HG03575 (cell line): Measurements from ENCODE around the gene GHRL.

Source experiments
- ATAC-seq: cut with Tn5 transposase; IDR thresholded peaks from one replicate; pipeline ENCODE4 v1.9.1; 2021; ENCODE audit not compliant: unreplicated experiment, insufficient number of reproducible peaks, low FRiP score; ENCODE audit errors: extremely low read depth

GHRL gene

GRCh38 chr3:10292505-10293419 lies at the start of gene GHRL:
GHRL (minus strand) TSS chr3:10292947; CDS start chr3:10290180, 2,767 bp downstream.
- peak; percentile 39 for ATAC-seq

GRCh38 chr3:10341901-10342398 lies 49.2 kb upstream of the GHRL start:
- ATAC-seq, result no peak

GRCh38 chr3:10340476-10340875 lies 47.7 kb upstream of the GHRL start:
- no peak for ATAC-seq

- ATAC-seq, result no peak
These were observed 47.3 kb upstream of the GHRL start for GRCh38 chr3:10340046-10340445.

- no peak for ATAC-seq
These were observed 46.7 kb upstream of the GHRL start for GRCh38 chr3:10339376-10339955.

GRCh38 chr3:10338591-10339353 lies 46.0 kb upstream of the GHRL start:
- no peak for ATAC-seq

GRCh38 chr3:10338164-10338470 lies 45.4 kb upstream of the GHRL start:
- no peak for ATAC-seq

GRCh38 chr3:10337323-10338163 lies 44.8 kb upstream of the GHRL start:
- ATAC-seq, result no peak

- no peak for ATAC-seq
These were observed 44.0 kb upstream of the GHRL start for GRCh38 chr3:10336761-10337160.

- ATAC-seq, result no peak
These were observed 43.3 kb upstream of the GHRL start for GRCh38 chr3:10335871-10336622.

GRCh38 chr3:10335190-10335738 lies 42.5 kb upstream of the GHRL start:
- no peak for ATAC-seq

- ATAC-seq, result no peak
These were observed 41.7 kb upstream of the GHRL start for GRCh38 chr3:10334459-10334858.

- no peak for ATAC-seq
These were observed 41.3 kb upstream of the GHRL start for GRCh38 chr3:10334042-10334441.

- ATAC-seq, result no peak
These were observed 40.6 kb upstream of the GHRL start for GRCh38 chr3:10333349-10333650.

GRCh38 chr3:10332481-10333348 lies 40.0 kb upstream of the GHRL start:
- ATAC-seq, result no peak

GRCh38 chr3:10331320-10331719 lies 38.6 kb upstream of the GHRL start:
- ATAC-seq, result no peak

GRCh38 chr3:10330319-10330718 lies 37.6 kb upstream of the GHRL start:
- no peak for ATAC-seq
